ENCODE data around the gene GDPD4. TPM values are rescaled to one million over a fixed set of nuclear protein-coding genes. Genes with fewer than 3 reads are reported as not detected.

Gene GDPD4
- total and polyA plus RNA-seq, 9 of the 15 experiments (the other 6 are each of a cell fraction or from before 2014, with no cell fraction given), result 0.40 TPM; not detected in 8

- TF ChIP-seq SMARCB1 (IDR thresholded peaks at IDR 0.05; ENCODE audit: insufficient read length, low read depth), result no peak
- no peak for TF ChIP-seq PYGO2 (tag; IDR thresholded peaks at IDR 0.05)
- no peak for TF ChIP-seq TRIM25 (IDR thresholded peaks at IDR 0.05; ENCODE audit: borderline replicate concordance)
- no peak for TF ChIP-seq FOXK1 (CRISPR knock-in tag; IDR thresholded peaks at IDR 0.05; ENCODE audit: borderline replicate concordance)
- no peak for TF ChIP-seq CBFA2T2 (conservative IDR thresholded peaks at IDR 0.05)
- peak; percentile 17 for TF ChIP-seq TBP (optimal IDR thresholded peaks at IDR 0.05; ENCODE audit: low read depth, low read length)
- no peak for TF ChIP-seq FOSL1 (tag; conservative IDR thresholded peaks at IDR 0.05)
- no peak for TF ChIP-seq SMAD3 (CRISPR knock-in tag; conservative IDR thresholded peaks at IDR 0.05)
- TF ChIP-seq VEZF1 (CRISPR knock-in tag; IDR thresholded peaks at IDR 0.05), result peak; percentile 32; the same call in 1 of the 2 replicates
- TF ChIP-seq ZKSCAN1 (IDR thresholded peaks at IDR 0.05; ENCODE audit: low read depth, low read length), result no peak
- no peak for TF ChIP-seq ZBTB5 (IDR thresholded peaks at IDR 0.05)
- no peak for TF ChIP-seq HOMEZ (CRISPR knock-in tag; IDR thresholded peaks at IDR 0.05)
- no peak for TF ChIP-seq ZBTB11 (CRISPR knock-in tag; IDR thresholded peaks at IDR 0.05)
- no peak; the same call in 1 of the 2 replicates for TF ChIP-seq ZNF232 (CRISPR knock-in tag; IDR thresholded peaks at IDR 0.05)
- TF ChIP-seq ZEB2 (IDR thresholded peaks at IDR 0.05), result peak; percentile 81
- no peak for TF ChIP-seq MCM3 (IDR thresholded peaks at IDR 0.05)
- TF ChIP-seq MAZ (CRISPR knock-in tag; conservative IDR thresholded peaks at IDR 0.05 in 1 of 2, IDR thresholded peaks at IDR 0.05 in 1 of 2), result peak; percentile 77 to 95
- TF ChIP-seq CEBPB (tag; IDR thresholded peaks at IDR 0.05), result no peak
Measured at GRCh38 chr11:77191823-77192495, 109.5 kb downstream of the GDPD4 start (continued).
